ENCODE data around the gene ARFGAP3. TPM values are rescaled to one million over a fixed set of nuclear protein-coding genes. Genes with fewer than 3 reads are reported as not detected.

Gene ARFGAP3
- total RNA-seq, 2 experiments from 2014 or later: 27.1 to 27.2 TPM

DNA sequence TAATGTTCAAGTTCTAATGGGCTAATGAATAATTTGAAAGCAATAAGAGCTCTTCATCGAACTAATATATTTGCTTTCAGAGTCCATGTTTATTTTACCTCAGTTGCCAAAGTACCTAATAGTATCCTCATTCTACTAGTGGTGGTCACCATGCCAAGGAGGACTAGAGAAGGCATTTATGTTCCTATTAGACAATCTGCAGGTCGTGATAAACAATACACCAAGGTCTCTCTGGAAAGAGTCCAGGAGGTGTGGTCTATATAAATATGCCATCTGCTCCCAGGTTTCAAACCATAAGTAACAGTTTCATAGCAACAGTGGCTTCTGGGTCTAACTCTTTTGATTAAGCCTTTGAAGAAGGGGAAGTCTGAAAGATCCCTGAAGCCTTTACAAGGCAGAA lies 42.9 kb downstream of the ARFGAP3 start:
- H3K9me3 Mint-ChIP-seq: no peaks in the 10 kb centered on the region
- H3K36me3 Mint-ChIP-seq (ENCODE audit: low read depth): peaks cover 9% of the 10 kb centered on the region
- CTCF ChIA-PET: no interaction called here

GRCh38 chr22:42813501-42813900 lies 43.6 kb downstream of the ARFGAP3 start:
- Mint-ChIP-seq H3K27me3 (no peaks in the 10 kb centered on the region), H3K9me3 (no peaks in the 10 kb centered on the region), H3K4me3 (no peak overlapping the region), H3K4me1 (ENCODE audit: low read depth) (no peaks in the 10 kb centered on the region), H3K36me3 (ENCODE audit: low read depth) (peaks cover 12% of the 10 kb centered on the region), H3K27ac (no peak overlapping the region)
- ChIA-PET CTCF (no interaction called here), POLR2A (interaction anchor here (0.7 kb wide), 1 partner anchor 46 kb away, joined by 3 read pairs; no protein-coding TSS in a partner anchor)
- DNase-seq (no peak), ATAC-seq (no peak)
- intact Hi-C loops (cut with micrococcal nuclease): no loop called here
- TF ChIP-seq CTCF (IDR thresholded peaks at IDR 0.05): no peak

More for the DNA sequence above, 42.9 kb downstream of the ARFGAP3 start:
- intact Hi-C loops (cut with micrococcal nuclease): no loop called here
- H3K4me3 Mint-ChIP-seq: no peak overlapping the region
- POLR2A ChIA-PET: no interaction called here
- ATAC-seq (no peak), DNase-seq (no peak)
- no peaks in the 10 kb centered on the region for H3K27me3 Mint-ChIP-seq
- TF ChIP-seq CTCF (IDR thresholded peaks at IDR 0.05): no peak
- no peak overlapping the region for H3K27ac Mint-ChIP-seq
- no peaks in the 10 kb centered on the region for H3K4me1 Mint-ChIP-seq (ENCODE audit: low read depth)

DNA sequence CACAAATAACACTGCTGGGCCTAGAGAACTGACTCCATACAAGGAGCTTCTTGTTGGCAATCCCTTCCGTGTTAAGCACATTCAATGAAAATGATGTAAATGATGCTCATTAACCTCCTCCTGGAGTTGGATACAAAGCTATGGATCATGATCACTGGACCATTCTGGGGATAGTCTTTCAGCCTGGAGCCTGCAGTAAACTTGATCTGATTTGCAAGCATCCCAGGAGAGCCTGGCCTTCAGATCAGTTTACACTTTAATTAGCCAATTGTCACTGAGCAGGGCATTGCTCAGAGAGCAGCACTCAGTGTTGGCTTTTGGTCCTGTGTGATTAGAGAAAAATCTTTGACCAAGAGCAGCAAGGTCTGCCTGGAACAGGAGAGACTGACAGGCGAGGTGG lies 45.6 kb downstream of the ARFGAP3 start:
- Mint-ChIP-seq H3K4me3 (no peak overlapping the region), H3K4me1 (ENCODE audit: low read depth) (no peaks in the 10 kb centered on the region), H3K27ac (no peak overlapping the region), H3K9me3 (no peaks in the 10 kb centered on the region), H3K27me3 (no peaks in the 10 kb centered on the region), H3K36me3 (ENCODE audit: low read depth) (peaks cover 22% of the 10 kb centered on the region)
- no peak for ATAC-seq
- intact Hi-C loops (cut with micrococcal nuclease): no loop called here
- POLR2A ChIA-PET: no interaction called here
- DNase-seq: no peak
- TF ChIP-seq CTCF (IDR thresholded peaks at IDR 0.05): no peak
- CTCF ChIA-PET: interaction anchor here (1.1 kb wide), 1 partner anchor 15 kb away, joined by 3 read pairs; no protein-coding TSS in a partner anchor

DNA sequence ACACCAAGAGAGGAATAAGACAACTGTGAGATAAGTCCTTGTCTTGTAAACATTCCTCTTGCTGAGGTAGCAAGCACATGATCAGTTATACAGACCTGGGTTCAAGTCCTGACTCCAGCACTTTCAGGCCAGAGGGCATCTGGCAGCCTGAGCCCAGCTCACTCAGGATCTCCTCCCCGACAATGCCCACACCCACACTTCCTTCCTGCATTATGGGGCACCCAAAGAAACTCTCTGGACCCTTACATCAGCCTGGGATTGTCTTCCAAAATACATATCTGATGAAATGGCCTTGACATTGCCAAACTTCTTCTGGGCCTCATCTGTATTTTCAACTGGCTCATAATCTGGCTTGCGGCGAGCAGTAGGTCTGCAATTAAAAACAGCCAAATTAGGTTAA lies 48.6 kb downstream of the ARFGAP3 start:
- Mint-ChIP-seq H3K4me1 (ENCODE audit: low read depth) (no peaks in the 10 kb centered on the region), H3K27me3 (no peaks in the 10 kb centered on the region), H3K4me3 (no peak overlapping the region), H3K9me3 (no peaks in the 10 kb centered on the region), H3K27ac (no peak overlapping the region), H3K36me3 (ENCODE audit: low read depth) (peaks cover 26% of the 10 kb centered on the region)
- DNase-seq (no peak), ATAC-seq (no peak)
- ChIA-PET CTCF (interaction anchor here (1.5 kb wide), 1 partner anchor 59 kb away, joined by 3 read pairs; no protein-coding TSS in a partner anchor), POLR2A (no interaction called here)
- intact Hi-C loops (cut with micrococcal nuclease): no loop called here
- no peak for TF ChIP-seq CTCF (IDR thresholded peaks at IDR 0.05)

DNA sequence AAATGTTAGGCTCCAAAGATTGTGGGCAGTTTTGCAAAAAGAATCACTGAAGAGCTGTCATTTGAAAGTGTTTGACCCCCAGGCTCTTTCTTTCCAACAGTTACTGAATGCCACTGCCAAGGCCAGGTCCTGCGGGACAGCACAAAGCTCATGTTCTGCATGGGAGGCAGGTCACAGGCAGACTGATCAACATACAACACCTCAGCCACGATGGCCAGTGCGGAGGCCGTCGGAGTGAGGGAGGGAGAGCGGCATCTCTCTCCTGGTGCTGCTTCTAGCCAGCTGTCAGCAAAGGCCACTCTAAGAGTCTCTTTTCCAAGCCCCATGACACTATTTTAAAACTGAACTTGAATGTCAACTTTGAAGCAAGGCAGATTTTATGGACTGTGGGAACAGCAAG lies 49.9 kb downstream of the ARFGAP3 start:
- Mint-ChIP-seq H3K4me1 (ENCODE audit: low read depth) (no peaks in the 10 kb centered on the region), H3K27ac (no peak overlapping the region), H3K36me3 (ENCODE audit: low read depth) (peaks cover 26% of the 10 kb centered on the region), H3K4me3 (no peak overlapping the region), H3K27me3 (no peaks in the 10 kb centered on the region), H3K9me3 (no peaks in the 10 kb centered on the region)
- POLR2A ChIA-PET: no interaction called here
- TF ChIP-seq CTCF (IDR thresholded peaks at IDR 0.05): no peak
- CTCF ChIA-PET: interaction anchor here (0.8 kb wide), 1 partner anchor 11 kb away, joined by 3 read pairs; no protein-coding TSS in a partner anchor
- intact Hi-C loops (cut with micrococcal nuclease): no loop called here
- ATAC-seq: no peak
- no peak for DNase-seq
